RWPE2 (cell line): ENCODE data around the gene IL23R.

Experiments
- ATAC-seq: fragments of 200-7000 bp; cut with Tn5 transposase; 3 replicates; pipeline ENCODE4 v1.9.1; 2021; ENCODE audit warnings: low read depth
- DNase-seq: peaks from one replicate; pipeline ENCODE4 v3.0.0-alpha.2; 2020; ENCODE audit warnings: low spot score
- H3K27ac ChIP-seq: fragments of 450-650 bp; 2 replicates; pipeline ENCODE4 v1.5.1; 2017; ENCODE audit warnings: mild to moderate bottlenecking; ENCODE audit not compliant: poor library complexity, severe bottlenecking
- H3K27me3 ChIP-seq: fragments of 250-450 bp; sonication (Bioruptor Pico); 2 replicates; pipeline ENCODE4 v1.5.1; 2021; ENCODE audit warnings: mild to moderate bottlenecking, moderate library complexity; ENCODE audit not compliant: insufficient read depth, poor library complexity, severe bottlenecking
- H3K36me3 ChIP-seq: fragments of 250-450 bp; sonication (Bioruptor Pico); 2 replicates; pipeline ENCODE4 v1.5.1; 2020; ENCODE audit warnings: low read depth, mild to moderate bottlenecking, moderate library complexity
- H3K4me1 ChIP-seq: fragments of 250-450 bp; sonication (Bioruptor Pico); 2 replicates; pipeline ENCODE4 v1.5.1; 2021; ENCODE audit warnings: mild to moderate bottlenecking, moderate library complexity; ENCODE audit not compliant: insufficient read depth, poor library complexity, severe bottlenecking
- H3K4me3 ChIP-seq: fragments of 250-450 bp; sonication (Bioruptor Pico); 2 replicates; pipeline ENCODE4 v1.5.1; 2021; ENCODE audit warnings: mild to moderate bottlenecking, moderate library complexity; ENCODE audit not compliant: severe bottlenecking
- H3K9me3 ChIP-seq: fragments of 250-450 bp; sonication (Bioruptor Pico); 2 replicates; pipeline ENCODE4 v1.5.1; 2021; ENCODE audit warnings: mild to moderate bottlenecking, moderate library complexity; ENCODE audit not compliant: severe bottlenecking
- CTCF ChIP-seq: fragments of 450-650 bp; IDR thresholded peaks from one replicate; pipeline ENCODE4 v1.5.1; 2017; ENCODE audit warnings: mild to moderate bottlenecking, moderate library complexity; ENCODE audit not compliant: poor library complexity, severe bottlenecking

The IL23R gene

DNA sequence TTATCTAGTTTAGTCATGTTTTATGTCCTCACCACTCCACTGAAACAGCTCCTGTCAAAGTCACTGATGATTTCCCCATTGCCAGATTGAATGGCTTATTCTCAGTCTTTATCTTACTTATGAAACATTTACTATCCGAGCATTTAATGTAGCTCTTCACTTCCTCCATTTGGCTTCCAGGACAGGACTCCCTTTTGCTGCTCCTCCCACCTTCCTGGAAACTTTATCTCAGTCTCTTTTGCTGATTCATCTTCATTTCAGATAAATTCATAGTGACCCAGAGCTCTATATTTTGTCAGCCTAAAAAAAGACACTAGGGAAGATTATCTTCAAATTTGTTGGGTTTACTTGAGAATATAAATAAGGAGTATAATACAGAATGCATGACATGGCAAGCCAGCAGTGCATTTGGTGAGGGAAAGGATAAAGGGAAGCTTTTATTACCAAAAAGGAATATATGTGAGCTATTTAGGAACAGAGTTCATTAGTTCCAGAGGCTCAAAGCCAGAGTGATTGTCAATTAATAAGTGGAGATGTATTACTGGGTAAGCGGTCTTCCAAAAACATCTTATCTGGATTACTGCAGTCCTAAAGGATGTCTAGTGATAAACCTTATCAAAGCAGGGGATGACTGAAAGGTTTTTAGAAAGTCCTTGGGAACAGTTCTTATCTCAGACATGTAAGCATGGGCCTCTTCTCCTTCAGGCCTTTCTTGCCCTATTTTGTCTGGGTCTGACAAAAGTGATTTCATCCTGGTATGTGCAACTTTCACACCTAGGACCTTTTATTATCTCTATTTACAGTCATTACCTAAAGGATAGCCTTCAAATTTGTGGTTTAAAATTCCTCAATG lies 25.6 kb downstream of the IL23R start:
- DNase-seq (no peak), ATAC-seq (no peak)
- no peaks in the 10 kb centered on the region for H3K4me1 ChIP-seq
- H3K36me3 ChIP-seq: no peaks in the 10 kb centered on the region
- H3K4me3 ChIP-seq: no peak overlapping the region
- no peak overlapping the region for H3K27ac ChIP-seq
- H3K27me3 ChIP-seq: no peaks in the 10 kb centered on the region
- TF ChIP-seq CTCF: no peak
- no peaks in the 10 kb centered on the region for H3K9me3 ChIP-seq

GRCh38 chr1:67192902-67193301 lies 26.6 kb downstream of the IL23R start:
- ATAC-seq (no peak), DNase-seq (no peak)
- no peaks in the 10 kb centered on the region for H3K36me3 ChIP-seq
- TF ChIP-seq CTCF: no peak
- H3K4me3 ChIP-seq: no peak overlapping the region
- H3K27me3 ChIP-seq: no peaks in the 10 kb centered on the region
- H3K4me1 ChIP-seq: no peaks in the 10 kb centered on the region
- H3K9me3 ChIP-seq: no peaks in the 10 kb centered on the region
- H3K27ac ChIP-seq: no peak overlapping the region

GRCh38 chr1:67193704-67194103 lies 27.4 kb downstream of the IL23R start:
- TF ChIP-seq CTCF: no peak
- ATAC-seq (no peak), DNase-seq (no peak)
- Histone ChIP-seq H3K27ac (no peak overlapping the region), H3K36me3 (no peaks in the 10 kb centered on the region), H3K27me3 (no peaks in the 10 kb centered on the region), H3K4me3 (no peak overlapping the region), H3K9me3 (no peaks in the 10 kb centered on the region), H3K4me1 (no peaks in the 10 kb centered on the region)

DNA sequence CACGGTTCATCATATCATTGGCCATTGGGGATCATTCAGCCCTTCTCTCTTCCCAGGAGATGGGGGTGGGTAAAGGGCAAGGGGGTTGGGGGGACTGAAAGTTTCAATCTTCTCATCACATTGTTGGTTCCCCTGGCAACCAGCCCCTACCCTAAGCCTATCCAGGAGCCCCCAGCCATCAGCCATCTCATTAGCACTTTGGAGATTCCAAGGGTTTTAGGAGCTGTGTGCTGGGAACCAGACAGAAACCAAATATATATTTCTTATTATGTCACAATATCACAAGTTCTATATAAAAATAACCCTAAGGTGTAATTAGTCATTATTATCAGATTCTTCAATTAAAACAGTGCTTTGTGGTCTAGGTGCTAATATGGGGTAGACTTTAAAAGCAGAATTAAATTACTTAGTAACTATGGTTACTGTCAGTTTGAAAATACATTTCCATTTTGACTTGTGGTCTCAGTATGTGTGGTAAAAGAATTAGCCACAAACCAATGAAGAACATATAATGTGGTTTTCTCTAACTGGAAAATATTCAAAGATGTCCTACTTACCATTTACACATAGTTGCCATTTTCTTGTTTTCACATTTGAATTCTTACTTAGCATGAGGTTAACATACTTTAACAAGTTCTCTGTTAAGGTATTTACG lies 28.1 kb downstream of the IL23R start:
- Histone ChIP-seq H3K4me1 (no peaks in the 10 kb centered on the region), H3K4me3 (no peak overlapping the region), H3K36me3 (no peaks in the 10 kb centered on the region), H3K27ac (no peak overlapping the region), H3K27me3 (no peaks in the 10 kb centered on the region), H3K9me3 (no peaks in the 10 kb centered on the region)
- TF ChIP-seq CTCF: no peak
- DNase-seq: no peak
- ATAC-seq: no peak

- no peak for DNase-seq
- no peak for ATAC-seq
- TF ChIP-seq CTCF: no peak
Measured at GRCh38 chr1:67200755-67201154, 34.5 kb downstream of the IL23R start.

More at GRCh38 chr1:67200755-67201154, 34.5 kb downstream of the IL23R start:
- Histone ChIP-seq H3K27me3 (no peaks in the 10 kb centered on the region), H3K4me1 (no peaks in the 10 kb centered on the region), H3K9me3 (no peaks in the 10 kb centered on the region), H3K36me3 (no peaks in the 10 kb centered on the region), H3K4me3 (no peak overlapping the region), H3K27ac (no peak overlapping the region)
